NCI-H460 (cell line): ENCODE measurements around the gene ATP6V1F. TPM values are rescaled to one million over a fixed set of nuclear protein-coding genes. Genes with fewer than 3 reads are reported as not detected.

Experiments
- DNase-seq: peaks from one replicate; pipeline ENCODE4 v3.0.0-alpha.2; 2016; ENCODE audit warnings: low read depth; ENCODE audit errors: extremely low read depth
- polyA plus RNA-seq: library from polyadenylated mRNA; depleted of rRNA; stranded (reverse); fragments of >200 nt; gene quantifications from 2 replicates; pipeline ENCODE4 v1.2.3, GENCODE V29; 2014; cell fraction: nucleus; rRNA removed
- total RNA-seq: library from RNA; depleted of rRNA; stranded (reverse); fragments of >200 nt; shearing (Covaris generic); gene quantifications from 2 replicates; pipeline ENCODE4 v1.2.3, GENCODE V29; 2014; rRNA removed

ATP6V1F gene, protein sequence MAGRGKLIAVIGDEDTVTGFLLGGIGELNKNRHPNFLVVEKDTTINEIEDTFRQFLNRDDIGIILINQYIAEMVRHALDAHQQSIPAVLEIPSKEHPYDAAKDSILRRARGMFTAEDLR
- 68.0 and 78.5 TPM in 2 replicates for total RNA-seq
- 154 and 290 TPM in 2 replicates for polyA plus RNA-seq

DNA sequence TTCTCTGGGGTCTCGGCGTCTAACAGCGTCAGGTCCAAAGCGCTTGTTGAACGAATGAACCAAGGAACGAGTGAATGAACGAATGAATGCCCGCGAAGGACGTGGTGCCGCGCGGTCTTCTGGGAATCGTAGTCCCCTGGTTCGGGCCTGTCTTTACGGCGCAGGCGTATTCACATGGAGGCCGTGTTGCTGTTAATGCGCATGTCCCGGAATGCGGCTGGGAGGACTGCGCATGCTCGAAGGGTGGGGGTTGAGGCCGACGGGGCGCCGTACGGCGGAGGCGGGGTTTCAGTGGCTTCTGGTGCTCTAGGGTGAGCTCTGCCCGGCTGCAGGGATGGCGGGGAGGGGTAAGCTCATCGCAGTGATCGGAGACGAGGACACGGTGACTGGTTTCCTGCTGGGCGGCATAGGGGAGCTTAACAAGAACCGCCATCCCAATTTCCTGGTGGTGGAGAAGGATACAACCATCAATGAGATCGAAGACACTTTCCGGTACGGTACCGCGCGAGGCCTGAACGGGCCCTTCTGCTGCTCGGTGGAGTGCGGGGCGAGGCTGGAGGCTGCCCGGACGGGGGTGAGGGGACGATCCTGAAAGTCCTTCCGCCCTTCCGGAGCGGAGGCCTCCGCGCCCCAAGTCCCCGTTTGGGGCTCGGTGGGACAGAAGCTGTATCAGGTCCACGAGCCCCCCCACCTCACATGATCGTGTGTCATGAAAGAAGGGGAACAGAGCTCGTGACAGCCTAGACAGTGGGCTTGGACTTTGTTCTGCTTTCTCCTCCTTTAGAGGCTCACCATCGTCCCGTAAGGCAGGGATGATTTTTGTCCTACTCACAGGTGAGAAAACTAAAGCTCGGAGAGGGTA is at the start of gene ATP6V1F:
Gene ATP6V1F (plus strand): TSS at position 286 of the 862 bp plus-strand sequence. CDS start 49 bp downstream, at position 335.
- DNase-seq, result peak; percentile 98

DNA sequence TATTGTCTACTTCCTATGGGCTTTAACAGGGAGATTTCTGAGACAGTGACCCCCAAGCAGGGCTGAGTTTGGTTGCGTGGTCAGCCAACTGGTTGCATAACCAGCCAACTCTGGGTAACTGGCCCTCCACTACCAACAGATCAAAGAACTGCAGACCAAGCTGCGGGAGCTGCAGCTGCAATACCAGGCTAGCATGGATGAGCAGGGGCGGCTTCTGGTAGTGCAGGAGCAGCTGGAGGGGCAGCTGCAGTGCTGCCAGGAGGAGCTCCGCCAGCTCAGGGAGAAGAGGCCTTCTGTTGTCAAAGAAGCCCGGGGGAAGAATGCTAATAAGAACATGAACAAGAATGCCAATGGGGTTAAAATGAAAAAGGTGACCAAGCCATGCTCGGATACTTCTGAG is 48.2 kb upstream of the ATP6V1F start:
- DNase-seq, result no peak

- no peak for DNase-seq
These were observed 47.2 kb upstream of the ATP6V1F start for GRCh38 chr7:128815289-128815942.

GRCh38 chr7:128818694-128819093 is 44.0 kb upstream of the ATP6V1F start:
- no peak for DNase-seq

GRCh38 chr7:128821724-128822123 is 40.9 kb upstream of the ATP6V1F start:
- no peak for DNase-seq

- DNase-seq, result no peak
These were observed 36.1 kb upstream of the ATP6V1F start for GRCh38 chr7:128826512-128826911.

- DNase-seq, result no peak
These were observed 35.8 kb upstream of the ATP6V1F start for GRCh38 chr7:128826916-128827247.

DNA sequence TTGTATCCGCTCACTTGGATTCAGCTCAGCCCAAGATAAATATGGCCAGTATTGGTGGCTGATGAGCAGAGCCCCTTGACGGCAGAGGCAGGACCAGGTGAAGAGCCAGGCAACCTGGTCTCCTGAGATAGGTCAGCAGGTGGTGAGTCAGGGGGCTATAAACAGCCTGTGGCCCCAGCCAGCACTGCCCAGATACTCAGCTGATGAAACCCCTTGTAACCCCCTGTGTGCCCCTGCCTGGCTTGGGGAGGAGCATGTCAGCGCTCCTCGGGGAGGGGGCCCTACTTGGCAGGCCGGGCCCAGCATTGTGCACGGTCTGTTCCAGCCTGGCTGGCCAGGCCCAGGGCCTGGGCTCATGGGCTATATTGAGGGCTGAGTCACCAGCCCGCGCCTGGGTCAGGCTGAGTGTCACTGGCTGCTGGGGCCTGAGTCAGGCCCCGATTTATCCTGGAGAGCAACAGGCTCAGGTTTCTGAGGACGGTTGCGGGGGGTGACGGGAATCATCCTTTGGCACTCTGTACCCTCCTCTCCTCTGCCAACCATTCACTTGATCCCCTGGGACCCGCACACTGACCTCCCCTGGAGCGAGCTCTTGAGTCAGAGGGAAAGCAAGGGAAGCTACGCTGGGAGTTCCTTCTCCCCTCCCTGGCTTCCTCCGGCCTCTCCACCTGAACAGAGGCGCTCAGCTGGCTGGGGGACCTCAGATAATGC is 35.3 kb upstream of the ATP6V1F start:
- DNase-seq, result peak; percentile 13

DNA sequence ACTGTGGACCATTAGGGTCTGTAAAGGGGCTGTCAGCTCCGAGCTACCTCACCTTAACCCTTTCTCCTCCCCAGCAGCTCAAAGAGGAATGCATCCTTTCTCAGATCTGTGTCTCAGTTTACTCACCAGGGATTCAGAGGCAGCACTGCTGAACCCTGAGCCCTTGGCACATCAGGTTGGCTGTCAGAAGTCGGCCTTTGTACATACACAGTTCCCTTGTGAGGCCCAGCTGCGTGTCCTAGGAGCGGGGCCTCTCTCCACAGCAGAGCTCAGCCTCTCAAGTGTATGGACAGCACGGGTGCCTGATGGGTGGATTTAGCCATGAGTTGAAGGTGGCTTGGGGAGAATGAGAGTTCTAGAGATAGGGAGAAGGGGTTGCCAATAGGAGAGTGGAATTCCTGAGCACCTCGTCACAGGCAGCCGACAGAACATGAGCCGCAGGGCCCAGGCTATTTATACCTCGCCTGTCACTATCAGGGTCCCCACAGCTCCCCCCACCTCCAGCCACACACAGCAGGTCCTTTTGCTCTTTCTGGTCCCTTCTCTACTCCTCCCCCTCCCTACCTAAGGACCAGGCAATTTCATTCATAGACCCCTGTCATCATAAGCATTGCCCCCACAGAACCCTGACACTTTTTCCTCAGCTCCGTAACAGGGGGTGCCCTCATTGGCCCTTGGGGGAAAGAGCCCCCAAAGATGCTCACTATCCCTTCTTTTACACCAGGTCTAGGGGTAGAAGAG is 34.5 kb upstream of the ATP6V1F start:
- DNase-seq, result no peak

GRCh38 chr7:128829391-128830166 is 33.1 kb upstream of the ATP6V1F start:
- DNase-seq, result no peak

DNA sequence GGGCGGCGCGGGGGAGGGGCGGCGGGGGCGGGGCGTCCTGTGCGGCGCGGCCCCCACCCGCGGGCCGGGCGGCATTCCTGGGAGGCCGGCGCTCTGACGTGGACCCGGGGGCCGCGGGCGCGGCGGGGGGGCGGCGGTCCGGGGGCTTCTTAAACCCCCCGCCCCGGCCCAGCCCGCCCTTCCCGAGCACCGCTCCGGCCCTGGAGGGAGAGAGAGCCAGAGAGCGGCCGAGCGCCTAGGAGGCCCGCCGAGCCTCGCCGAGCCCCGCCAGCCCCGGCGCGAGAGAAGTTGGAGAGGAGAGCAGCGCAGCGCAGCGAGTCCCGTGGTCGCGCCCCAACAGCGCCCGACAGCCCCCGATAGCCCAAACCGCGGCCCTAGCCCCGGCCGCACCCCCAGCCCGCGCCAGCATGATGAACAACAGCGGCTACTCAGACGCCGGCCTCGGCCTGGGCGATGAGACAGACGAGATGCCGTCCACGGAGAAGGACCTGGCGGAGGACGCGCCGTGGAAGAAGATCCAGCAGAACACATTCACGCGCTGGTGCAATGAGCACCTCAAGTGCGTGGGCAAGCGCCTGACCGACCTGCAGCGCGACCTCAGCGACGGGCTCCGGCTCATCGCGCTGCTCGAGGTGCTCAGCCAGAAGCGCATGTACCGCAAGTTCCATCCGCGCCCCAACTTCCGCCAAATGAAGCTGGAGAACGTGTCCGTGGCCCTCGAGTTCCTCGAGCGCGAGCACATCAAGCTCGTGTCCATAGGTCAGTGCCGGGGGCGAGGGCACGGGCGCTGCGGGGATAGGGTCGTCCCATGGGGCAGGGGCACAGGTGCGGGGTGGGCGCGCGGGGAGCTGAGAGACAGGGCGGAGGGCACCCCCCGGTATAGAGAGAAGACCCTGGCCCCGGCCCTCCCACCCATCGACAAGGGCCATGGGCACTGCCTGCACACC is 32.2 kb upstream of the ATP6V1F start, which contains the start of gene FLNC:
Gene FLNC (plus strand): TSS at position 176 of the 947 bp plus-strand sequence. CDS start 232 bp downstream, at position 408.
- peak; percentile 11 for DNase-seq

GRCh38 chr7:128831178-128831993 is 31.3 kb upstream of the ATP6V1F start:
- DNase-seq, result no peak

DNA sequence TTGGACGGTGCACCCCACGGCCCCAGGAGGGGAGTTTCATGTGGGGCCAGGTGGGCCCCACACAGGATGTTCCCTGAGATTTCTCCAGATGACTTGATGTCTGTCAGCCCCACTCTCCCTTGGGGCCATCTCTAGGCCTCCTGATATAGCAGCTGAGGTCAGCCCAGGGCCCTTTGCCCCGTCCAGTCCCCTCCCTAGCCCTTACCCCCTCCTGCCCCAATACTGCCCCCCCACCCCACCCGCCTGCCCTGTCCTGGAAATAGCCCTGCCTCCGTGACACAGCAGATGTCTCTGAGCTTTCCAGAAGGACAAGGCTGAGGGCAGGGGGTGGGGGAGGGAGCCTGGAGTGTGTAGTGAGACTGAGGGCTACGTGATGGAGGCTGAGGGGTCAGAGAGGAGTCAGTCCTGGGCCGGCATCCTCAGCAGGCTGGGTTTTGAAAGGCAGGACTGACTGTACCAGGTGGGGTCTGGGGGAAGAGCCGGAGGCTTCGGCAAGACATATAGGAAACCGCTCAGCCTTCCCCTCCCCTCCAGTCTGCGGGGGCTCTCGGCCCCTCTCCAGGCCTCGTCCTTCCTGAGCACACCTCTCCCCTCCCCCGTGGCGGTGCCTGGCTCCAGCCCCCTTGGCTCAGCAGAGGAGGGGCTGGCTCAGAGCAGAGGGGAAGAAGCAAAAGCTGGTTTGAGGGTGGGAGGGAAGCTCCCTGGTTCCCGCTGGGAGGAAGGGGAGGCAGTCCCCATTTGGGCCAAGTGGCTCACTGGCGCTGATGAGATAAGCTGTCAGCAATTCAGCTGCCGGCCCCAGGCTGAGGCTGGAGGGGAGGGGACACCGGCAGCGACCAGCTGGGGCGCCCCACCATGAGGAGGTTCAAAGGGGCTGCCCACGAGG is 30.4 kb upstream of the ATP6V1F start:
- DNase-seq, result no peak

DNA sequence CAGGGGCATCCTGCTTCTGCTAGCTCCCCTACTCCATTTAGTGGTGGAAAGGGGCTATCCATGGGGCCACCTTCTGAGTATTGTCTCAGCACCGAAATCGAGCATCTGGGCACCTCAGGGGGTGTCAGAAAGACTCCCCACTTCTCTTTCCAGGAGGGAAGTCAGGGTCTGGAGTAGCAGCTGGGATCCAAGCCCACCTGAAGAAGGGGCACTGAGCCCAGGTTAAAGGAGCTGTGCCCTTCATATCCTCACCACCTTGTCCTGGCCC is 29.8 kb upstream of the ATP6V1F start:
- DNase-seq, result no peak

- no peak for DNase-seq
These were observed 29.3 kb upstream of the ATP6V1F start for GRCh38 chr7:128833148-128833945.

- no peak for DNase-seq
These were observed 28.7 kb upstream of the ATP6V1F start for GRCh38 chr7:128833946-128834325.
